ENCODE measurements around the gene SLC22A3. TPM values are rescaled to one million over a fixed set of nuclear protein-coding genes. Genes with fewer than 3 reads are reported as not detected.

The SLC22A3 gene
- total and polyA plus RNA-seq, 2 of the 13 experiments (the other 11 are each of a cell fraction or from before 2014, with no cell fraction given), result 12.0 to 31.5 TPM

- TF ChIP-seq FIP1L1 (IDR thresholded peaks at IDR 0.05; ENCODE audit: borderline replicate concordance, insufficient read depth, low read depth, low read length), result no peak
- TF ChIP-seq HNF1B (CRISPR knock-in tag; IDR thresholded peaks at IDR 0.05), result no peak
- TF ChIP-seq TRIM22 (IDR thresholded peaks at IDR 0.05), result no peak
- TF ChIP-seq ATRX (CRISPR knock-in tag; IDR thresholded peaks at IDR 0.05; ENCODE audit: borderline replicate concordance), result no peak
- no peak for TF ChIP-seq ZNF83 (CRISPR knock-in tag; IDR thresholded peaks at IDR 0.05; ENCODE audit: borderline replicate concordance)
- no peak for TF ChIP-seq CBX5 (CRISPR knock-in tag; IDR thresholded peaks at IDR 0.05; ENCODE audit: borderline replicate concordance)
- TF ChIP-seq SOX5 (CRISPR knock-in tag; IDR thresholded peaks at IDR 0.05; ENCODE audit: borderline replicate concordance), result no peak
- no peak for TF ChIP-seq ZMAT3 (CRISPR knock-in tag; conservative IDR thresholded peaks at IDR 0.05)
- no peak for TF ChIP-seq ZNF512 (CRISPR knock-in tag; IDR thresholded peaks at IDR 0.05)
- no peak for TF ChIP-seq ZNF780A (CRISPR knock-in tag; IDR thresholded peaks at IDR 0.05)
- no peak for TF ChIP-seq BHLHE40 (IDR thresholded peaks at IDR 0.05; ENCODE audit: low read length)
- TF ChIP-seq RXRA (CRISPR knock-in tag; IDR thresholded peaks at IDR 0.05), result peak; percentile 61; the same call in 1 of the 2 replicates
- TF ChIP-seq IRX3 (CRISPR knock-in tag; IDR thresholded peaks at IDR 0.05; ENCODE audit: borderline replicate concordance, low read depth), result 0 out of 2 replicates have a peak, but pooled peaks have one; percentile 39
- no peak for TF ChIP-seq ZBTB44 (CRISPR knock-in tag; IDR thresholded peaks at IDR 0.05)
- TF ChIP-seq THYN1 (CRISPR knock-in tag; IDR thresholded peaks at IDR 0.05; ENCODE audit: borderline replicate concordance, low read depth), result no peak
- TF ChIP-seq ZBTB20 (CRISPR knock-in tag; IDR thresholded peaks at IDR 0.05; ENCODE audit: borderline replicate concordance, low read depth), result no peak
- TF ChIP-seq HHEX (CRISPR knock-in tag; IDR thresholded peaks at IDR 0.05), result no peak
- TF ChIP-seq THAP9 (CRISPR knock-in tag; IDR thresholded peaks at IDR 0.05; ENCODE audit: borderline replicate concordance), result 0 out of 2 replicates have a peak, but pooled peaks have one; percentile 38
- TF ChIP-seq ZNF44 (CRISPR knock-in tag; IDR thresholded peaks at IDR 0.05), result no peak
Observed at GRCh38 chr6:160347259-160348222, 637 bp upstream of the SLC22A3 start (continued).

All from HepG2 (cell line).